SK-N-SH treated with all-trans-retinoic acid at 6 μM for 48 hours (cell line): ENCODE data around the gene STPG2.

Experiments
- ARNTL ChIP-seq: fragments of 450-650 bp; formaldehyde crosslinking; IDR thresholded peaks from 2 replicates; pipeline ENCODE4 v1.5.0; 2020; ENCODE audit warnings: low read depth, mild to moderate bottlenecking, moderate library complexity, borderline replicate concordance
- CSDC2 ChIP-seq: fragments of 250-450 bp; sonication (Bioruptor Pico); IDR thresholded peaks from 2 replicates; pipeline ENCODE4 v1.5.0; 2020; ENCODE audit warnings: mild to moderate bottlenecking, moderate library complexity
- OSR1 ChIP-seq: fragments of 250-450 bp; sonication (Bioruptor Pico); IDR thresholded peaks from 2 replicates; pipeline ENCODE4 v1.8.0; 2022; ENCODE audit warnings: moderate library complexity, mild to moderate bottlenecking, inconsistent platforms
- PATZ1 ChIP-seq: fragments of 250-450 bp; sonication (Bioruptor Pico); IDR thresholded peaks from 2 replicates; pipeline ENCODE4 v1.8.0; 2020; ENCODE audit warnings: mild to moderate bottlenecking, moderate library complexity, borderline replicate concordance
- PPARA ChIP-seq: fragments of 250-450 bp; sonication (Bioruptor Pico); IDR thresholded peaks from 2 replicates; pipeline ENCODE4 v1.5.0; 2020; ENCODE audit warnings: mild to moderate bottlenecking, borderline replicate concordance
- RARB ChIP-seq: fragments of 250-450 bp; sonication (Bioruptor Pico); IDR thresholded peaks from 2 replicates; pipeline ENCODE4 v1.8.0; 2021; ENCODE audit warnings: mild to moderate bottlenecking, moderate library complexity
- SNAI2 ChIP-seq: fragments of 250-450 bp; sonication (Bioruptor Pico); IDR thresholded peaks from 2 replicates; pipeline ENCODE4 v1.5.0; 2020; ENCODE audit warnings: mild to moderate bottlenecking, moderate library complexity
- ZFP3 ChIP-seq: fragments of 250-450 bp; sonication (Bioruptor Pico); IDR thresholded peaks from 2 replicates; pipeline ENCODE4 v1.5.0; 2020; ENCODE audit warnings: mild to moderate bottlenecking, moderate library complexity
- ZFP30 ChIP-seq: fragments of 450-650 bp; formaldehyde crosslinking; IDR thresholded peaks from 2 replicates; pipeline ENCODE4 v1.5.0; 2022; ENCODE audit warnings: mild to moderate bottlenecking, moderate library complexity
- ZNF565 ChIP-seq: fragments of 450-650 bp; formaldehyde crosslinking; conservative IDR thresholded peaks from 2 replicates; pipeline ENCODE4 v1.5.0; 2020; ENCODE audit warnings: low read depth, mild to moderate bottlenecking, moderate library complexity
- ZNF70 ChIP-seq: fragments of 450-650 bp; formaldehyde crosslinking; IDR thresholded peaks from 2 replicates; pipeline ENCODE4 v1.5.0; 2020; ENCODE audit warnings: mild to moderate bottlenecking, moderate library complexity
- ZNF8 ChIP-seq: fragments of 450-650 bp; formaldehyde crosslinking; IDR thresholded peaks from 2 replicates; pipeline ENCODE4 v1.5.0; 2020; ENCODE audit warnings: mild to moderate bottlenecking, moderate library complexity

- TF ChIP-seq PATZ1 (CRISPR knock-in tag) (no peak), ZNF565 (CRISPR knock-in tag) (no peak), RARB (CRISPR knock-in tag) (no peak), ARNTL (CRISPR knock-in tag) (no peak), CSDC2 (no peak), ZFP3 (CRISPR knock-in tag) (no peak), ZNF70 (CRISPR knock-in tag) (no peak), ZFP30 (CRISPR knock-in tag) (no peak), PPARA (CRISPR knock-in tag) (no peak), OSR1 (CRISPR knock-in tag) (no peak), SNAI2 (no peak), ZNF8 (CRISPR knock-in tag) (no peak)
Observed at GRCh38 chr4:97879942-97880341, 263.3 kb downstream of the STPG2 start.
